H1 (cell line): Measurements from ENCODE around the gene MICALL2. TPM values are rescaled to one million over a fixed set of nuclear protein-coding genes. Genes with fewer than 3 reads are reported as not detected.

Experiments
- BACH1 ChIP-seq: IDR thresholded peaks from 2 replicates; pipeline ENCODE4 v1.6.1; 2012; ENCODE audit warnings: low read length, improper control_type of control experiment
- CBX8 ChIP-seq: fragments of 300-800, 300-1000 bp; sonication (generic); IDR thresholded peaks from 2 replicates; pipeline ENCODE4 v1.7.1; 2016; ENCODE audit warnings: low read depth, low read length, borderline replicate concordance
- E2F6 ChIP-seq: IDR thresholded peaks from 2 replicates; pipeline ENCODE4 v1.6.1; 2012; ENCODE audit warnings: inconsistent platforms
- HDAC2 ChIP-seq, 2 experiments: fragments of 300-600 bp in 1 of 2; sonication (generic) in 1 of 2; IDR thresholded peaks; 2 replicates each; pipeline ENCODE4 v1.6.1; 2011 to 2012; ENCODE audit warnings: low read depth in 2 of 2, low read length in 2 of 2, mild to moderate bottlenecking in 2 of 2, moderate library complexity in 2 of 2, borderline replicate concordance in 1 of 2, inconsistent platforms in 1 of 2
- TAF7 ChIP-seq: optimal IDR thresholded peaks from 2 replicates; pipeline ENCODE3; 2011; ENCODE audit warnings: low read depth, mild to moderate bottlenecking, inconsistent platforms, low read length, moderate library complexity, borderline replicate concordance
- TBP ChIP-seq: IDR thresholded peaks from 2 replicates; pipeline ENCODE4 v1.6.1; 2011; ENCODE audit warnings: low read depth, low read length, improper control_type of control experiment
- polyA plus RNA-seq, 7 experiments: library from polyadenylated mRNA; depleted of rRNA in 3 of 7; stranded (reverse) in 5 of 7; unstranded in 2 of 7; fragments of >200 nt in 5 of 7; fragments of 200-250 nt in 2 of 7; gene quantifications; 1 replicate in 5 of 7; 2 replicates in 1 of 7; 4 replicates in 1 of 7; pipeline versions ENCODE4 v1.2.1 to v1.2.3, GENCODE V29; 2011 to 2013; ENCODE audit warnings: missing spikeins in 2 of 7, mixed read lengths in 2 of 7
- total RNA-seq: library from RNA; stranded (reverse); fragmentation: NEBNext Ultra II Directional; extraction: Animal tissue kit (Norgen Biotek cat#: 25700); gene quantifications from 2 replicates; pipeline ENCODE4 v1.2.1, GENCODE V29; 2021

MICALL2 gene
- total and polyA plus RNA-seq, 2 of the 8 experiments (the other 6 are each of a cell fraction or from before 2014, with no cell fraction given): 5.3 to 8.5 TPM

GRCh38 chr7:1438821-1439220, 20.4 kb downstream of the MICALL2 start (continued):
- TF ChIP-seq BACH1 (no peak), E2F6 (no peak), HDAC2 (IDR thresholded peaks at IDR 0.05; ENCODE audit: borderline replicate concordance in 1 of 2, low read depth in 2 of 2, low read length in 2 of 2) (no peak), TBP (no peak), TAF7 (no peak), CBX8 (no peak)
